ENCODE results near the gene IRX2. TPM values are rescaled to one million over a fixed set of nuclear protein-coding genes. Genes with fewer than 3 reads are reported as not detected.
A peak's percentile ranks its signal among the peaks of the same experiment; 100 is the strongest.

Gene IRX2
- total RNA-seq, 1 donor from 2014 or later = 6.7 TPM

DNA sequence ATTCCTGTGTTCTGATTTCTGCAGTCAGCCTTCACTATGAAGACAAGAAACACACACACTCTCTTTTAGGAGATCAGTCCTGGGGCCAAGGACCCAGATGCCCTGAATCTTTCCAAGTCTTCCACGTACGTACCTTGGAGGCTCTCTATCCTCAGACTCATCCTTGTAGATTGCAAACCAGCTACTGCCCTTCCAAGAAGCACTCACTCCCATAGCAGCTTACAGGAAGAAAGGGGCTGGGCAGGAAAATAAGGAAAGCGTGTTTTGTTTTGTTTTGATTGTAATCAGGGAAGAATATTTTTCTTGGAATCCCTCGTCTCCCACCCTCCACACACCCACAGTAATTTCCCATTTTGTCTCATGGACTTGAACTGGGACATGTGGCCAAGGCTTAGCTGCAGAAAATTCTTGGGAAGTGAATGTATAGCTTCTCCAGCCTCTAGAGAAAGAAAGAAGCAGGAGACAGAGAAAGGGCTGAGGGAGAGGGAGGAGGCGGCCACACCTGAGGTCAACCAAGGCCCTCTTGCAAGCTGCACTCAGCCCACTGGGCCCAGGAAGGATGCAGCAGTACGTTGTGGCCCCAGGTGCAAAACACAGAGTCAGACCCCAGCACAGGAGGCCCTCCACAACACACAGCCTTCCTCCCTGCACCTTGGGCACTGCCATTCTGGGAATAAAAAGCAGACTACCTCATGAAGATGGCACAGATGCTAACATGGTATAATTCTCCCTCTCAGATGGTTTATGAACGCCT is 29.9 kb downstream of the IRX2 start:
- Histone ChIP-seq H3K36me3 (ENCODE audit: insufficient read depth, low read length) (no peaks in the 10 kb centered on the region), H3K27ac (ENCODE audit: low read depth, low read length) (no peak overlapping the region), H4K20me1 (ENCODE audit: insufficient read depth, low read length) (no peaks in the 10 kb centered on the region), H3K27me3 (ENCODE audit: insufficient read depth, low read length) (no peaks in the 10 kb centered on the region), H3K79me2 (ENCODE audit: insufficient read depth, low read length) (no peaks in the 10 kb centered on the region), H3K9ac (ENCODE audit: low read length) (no peak overlapping the region), H3K4me3 (ENCODE audit: insufficient read depth, low read depth, low read length) (no peak overlapping the region), H3K4me2 (ENCODE audit: low read length) (no peak overlapping the region), H3K4me1 (ENCODE audit: insufficient read depth, low read length) (no peaks in the 10 kb centered on the region), H3K9me3 (ENCODE audit: insufficient read depth, low read depth, low read length) (no peaks in the 10 kb centered on the region), H2AFZ (ENCODE audit: low read depth, low read length) (no peak overlapping the region)
- no peak overlapping the region for H3K27ac Mint-ChIP-seq (ENCODE audit: unreplicated experiment)
- peaks cover 53% of the 10 kb centered on the region for H3K27me3 Mint-ChIP-seq (ENCODE audit: low read depth, unreplicated experiment)
- FAIRE-seq (no peak), DNase-seq (ENCODE audit: low read depth) (peak; percentile 60)
- no peaks in the 10 kb centered on the region for H3K36me3 Mint-ChIP-seq (ENCODE audit: low read depth, unreplicated experiment)
- no peak overlapping the region for H3K4me3 Mint-ChIP-seq (ENCODE audit: unreplicated experiment)
- no peaks in the 10 kb centered on the region for H3K4me1 Mint-ChIP-seq (ENCODE audit: low read depth, unreplicated experiment)
- no peaks in the 10 kb centered on the region for H3K9me3 Mint-ChIP-seq (ENCODE audit: unreplicated experiment)
- no peak for TF ChIP-seq EZH2 (IDR thresholded peaks at IDR 0.05; ENCODE audit: insufficient read depth, low read length)
- TF ChIP-seq CTCF (IDR thresholded peaks at IDR 0.05; ENCODE audit: insufficient read depth, low read depth, low read length) = no peak

GRCh38 chr5:2719332-2719731 is 32.1 kb downstream of the IRX2 start:
- no peaks in the 10 kb centered on the region for H3K27me3 ChIP-seq (ENCODE audit: insufficient read depth, low read length)
- no peak overlapping the region for H2AFZ ChIP-seq (ENCODE audit: low read depth, low read length)
- no peak overlapping the region for H3K4me2 ChIP-seq (ENCODE audit: low read length)
- FAIRE-seq = no peak
- no peaks in the 10 kb centered on the region for H3K36me3 Mint-ChIP-seq (ENCODE audit: low read depth, unreplicated experiment)
- no peaks in the 10 kb centered on the region for H3K9me3 Mint-ChIP-seq (ENCODE audit: unreplicated experiment)
- H3K27me3 Mint-ChIP-seq (ENCODE audit: low read depth, unreplicated experiment) = peaks cover 51% of the 10 kb centered on the region
- no peak for DNase-seq (ENCODE audit: low read depth)
- no peaks in the 10 kb centered on the region for H3K4me1 ChIP-seq (ENCODE audit: insufficient read depth, low read length)
- no peak overlapping the region for H3K9ac ChIP-seq (ENCODE audit: low read length)
- no peak for TF ChIP-seq CTCF (IDR thresholded peaks at IDR 0.05; ENCODE audit: insufficient read depth, low read depth, low read length)
- TF ChIP-seq EZH2 (IDR thresholded peaks at IDR 0.05; ENCODE audit: insufficient read depth, low read length) = no peak
- no peak overlapping the region for H3K4me3 Mint-ChIP-seq (ENCODE audit: unreplicated experiment)
- H3K4me3 ChIP-seq (ENCODE audit: insufficient read depth, low read depth, low read length) = no peak overlapping the region
- H3K79me2 ChIP-seq (ENCODE audit: insufficient read depth, low read length) = no peaks in the 10 kb centered on the region
- no peaks in the 10 kb centered on the region for H3K9me3 ChIP-seq (ENCODE audit: insufficient read depth, low read depth, low read length)
- no peak overlapping the region for H3K27ac ChIP-seq (ENCODE audit: low read depth, low read length)
- no peak overlapping the region for H3K27ac Mint-ChIP-seq (ENCODE audit: unreplicated experiment)
- H3K36me3 ChIP-seq (ENCODE audit: insufficient read depth, low read length) = no peaks in the 10 kb centered on the region
- H4K20me1 ChIP-seq (ENCODE audit: insufficient read depth, low read length) = no peaks in the 10 kb centered on the region
- no peaks in the 10 kb centered on the region for H3K4me1 Mint-ChIP-seq (ENCODE audit: low read depth, unreplicated experiment)

- H3K36me3 ChIP-seq (ENCODE audit: insufficient read depth, low read length) = no peaks in the 10 kb centered on the region
- H3K9ac ChIP-seq (ENCODE audit: low read length) = no peak overlapping the region
- FAIRE-seq (no peak), DNase-seq (ENCODE audit: low read depth) (no peak)
- H3K27me3 ChIP-seq (ENCODE audit: insufficient read depth, low read length) = no peaks in the 10 kb centered on the region
- no peaks in the 10 kb centered on the region for H3K36me3 Mint-ChIP-seq (ENCODE audit: low read depth, unreplicated experiment)
- H4K20me1 ChIP-seq (ENCODE audit: insufficient read depth, low read length) = no peaks in the 10 kb centered on the region
- no peak overlapping the region for H3K27ac ChIP-seq (ENCODE audit: low read depth, low read length)
- no peak overlapping the region for H3K4me3 ChIP-seq (ENCODE audit: insufficient read depth, low read depth, low read length)
- no peak overlapping the region for H3K4me2 ChIP-seq (ENCODE audit: low read length)
- H3K4me1 ChIP-seq (ENCODE audit: insufficient read depth, low read length) = no peaks in the 10 kb centered on the region
- H3K9me3 Mint-ChIP-seq (ENCODE audit: unreplicated experiment) = no peaks in the 10 kb centered on the region
- H3K9me3 ChIP-seq (ENCODE audit: insufficient read depth, low read depth, low read length) = no peaks in the 10 kb centered on the region
- no peaks in the 10 kb centered on the region for H3K4me1 Mint-ChIP-seq (ENCODE audit: low read depth, unreplicated experiment)
- TF ChIP-seq EZH2 (IDR thresholded peaks at IDR 0.05; ENCODE audit: insufficient read depth, low read length) = no peak
- no peak for TF ChIP-seq CTCF (IDR thresholded peaks at IDR 0.05; ENCODE audit: insufficient read depth, low read depth, low read length)
- no peak overlapping the region for H2AFZ ChIP-seq (ENCODE audit: low read depth, low read length)
- no peaks in the 10 kb centered on the region for H3K79me2 ChIP-seq (ENCODE audit: insufficient read depth, low read length)
- no peak overlapping the region for H3K4me3 Mint-ChIP-seq (ENCODE audit: unreplicated experiment)
- H3K27me3 Mint-ChIP-seq (ENCODE audit: low read depth, unreplicated experiment) = peaks cover 50% of the 10 kb centered on the region
- H3K27ac Mint-ChIP-seq (ENCODE audit: unreplicated experiment) = no peak overlapping the region
Measured at GRCh38 chr5:2718115-2718514, 33.4 kb downstream of the IRX2 start.

Measured in astrocyte (in vitro differentiated cells and primary cell).